Measurements from ENCODE around the gene SKP1.
A peak's percentile ranks its signal among the peaks of the same experiment; 100 is the strongest.

GRCh38 chr5:134099288-134099872, 77.4 kb downstream of the SKP1 start:
- TF ChIP-seq POLR2AphosphoS5 (IDR thresholded peaks at IDR 0.05; ENCODE audit: low read depth, low read length), result no peak
- peak in 1 of 3 experiments; percentile 12; a peak in 1 of 6 replicates for TF ChIP-seq CTCF (IDR thresholded peaks at IDR 0.05 in 2 of 3, conservative IDR thresholded peaks at IDR 0.05 in 1 of 3; ENCODE audit: borderline replicate concordance in 1 of 3, insufficient read depth in 1 of 3, low read depth in 2 of 3, low read length in 2 of 3)
- no peak for TF ChIP-seq POLR2A (IDR thresholded peaks at IDR 0.05; ENCODE audit: borderline replicate concordance, extremely low read depth, insufficient read depth, insufficient read length)
- TF ChIP-seq MAX (IDR thresholded peaks at IDR 0.05), result no peak
- TF ChIP-seq CEBPB (IDR thresholded peaks at IDR 0.05; ENCODE audit: low read depth), result no peak
- no peak for TF ChIP-seq EZH2 (IDR thresholded peaks at IDR 0.05)
- no peak for TF ChIP-seq ZFX (IDR thresholded peaks at IDR 0.05)
- TF ChIP-seq REST (IDR thresholded peaks at IDR 0.05; ENCODE audit: low read depth), result no peak
- no peak for TF ChIP-seq RAD21 (IDR thresholded peaks at IDR 0.05; ENCODE audit: low read depth)
- TF ChIP-seq YY1 (IDR thresholded peaks at IDR 0.05; ENCODE audit: extremely low read depth, insufficient replicate concordance, low read depth, low read length), result no peak
- no peak for TF ChIP-seq SIN3A (IDR thresholded peaks at IDR 0.05; ENCODE audit: low read depth)
- TF ChIP-seq ZNF274 (IDR thresholded peaks at IDR 0.05; ENCODE audit: low read depth, low read length), result no peak
- TF ChIP-seq SRF (IDR thresholded peaks at IDR 0.05; ENCODE audit: low read depth), result no peak
- TF ChIP-seq FOSL1 (IDR thresholded peaks at IDR 0.05; ENCODE audit: low read depth), result no peak
